HL-60 (cell line): ENCODE data around the gene TRAF7.

Experiments used
- GABPA ChIP-seq: IDR thresholded peaks from 2 replicates; pipeline ENCODE4 v1.6.1; 2012; ENCODE audit warnings: low read depth
- POLR2AphosphoS5 ChIP-seq: IDR thresholded peaks from 2 replicates; pipeline ENCODE4 v1.6.1; 2012; ENCODE audit warnings: low read depth
- TF ChIP-seq, protein P1 (sequence below): IDR thresholded peaks from one replicate; pipeline ENCODE4 v1.5.1; 2011; ENCODE audit warnings: low read length, control low read depth, inconsistent platforms; ENCODE audit not compliant: insufficient read depth
- TF ChIP-seq, protein P2 (sequence below): IDR thresholded peaks from 2 replicates; pipeline ENCODE4 v1.6.1; 2012; ENCODE audit warnings: low read depth; ENCODE audit not compliant: insufficient replicate concordance

DNA sequence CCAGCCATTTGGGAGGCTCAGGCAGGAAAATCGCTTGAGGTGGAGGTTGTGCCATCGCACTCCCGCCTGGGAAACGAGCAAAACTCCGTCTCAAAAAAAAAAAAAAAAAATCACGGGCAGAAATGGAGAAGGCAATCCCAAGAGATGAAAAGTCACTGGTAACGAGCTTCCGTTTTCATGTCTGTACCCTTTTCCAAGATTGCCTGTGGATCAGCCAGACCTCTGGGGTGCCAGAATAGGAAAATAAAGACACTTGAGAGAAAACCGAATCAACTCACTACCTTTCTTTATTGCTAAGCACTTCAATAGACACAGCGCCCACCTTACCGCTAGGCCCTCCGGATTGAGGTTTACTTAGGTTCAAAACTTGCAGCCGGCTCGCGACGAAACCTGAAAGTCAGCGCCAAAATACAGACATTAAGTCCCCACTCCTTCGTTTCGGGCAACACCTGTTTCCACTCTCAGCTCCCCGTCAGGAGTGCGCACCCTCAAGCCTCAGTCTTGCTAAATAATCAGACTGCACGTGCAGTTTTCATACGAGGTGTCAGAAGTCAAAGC, 970 bp upstream of the TRAF7 start:
- TF ChIP-seq, protein P1, sequence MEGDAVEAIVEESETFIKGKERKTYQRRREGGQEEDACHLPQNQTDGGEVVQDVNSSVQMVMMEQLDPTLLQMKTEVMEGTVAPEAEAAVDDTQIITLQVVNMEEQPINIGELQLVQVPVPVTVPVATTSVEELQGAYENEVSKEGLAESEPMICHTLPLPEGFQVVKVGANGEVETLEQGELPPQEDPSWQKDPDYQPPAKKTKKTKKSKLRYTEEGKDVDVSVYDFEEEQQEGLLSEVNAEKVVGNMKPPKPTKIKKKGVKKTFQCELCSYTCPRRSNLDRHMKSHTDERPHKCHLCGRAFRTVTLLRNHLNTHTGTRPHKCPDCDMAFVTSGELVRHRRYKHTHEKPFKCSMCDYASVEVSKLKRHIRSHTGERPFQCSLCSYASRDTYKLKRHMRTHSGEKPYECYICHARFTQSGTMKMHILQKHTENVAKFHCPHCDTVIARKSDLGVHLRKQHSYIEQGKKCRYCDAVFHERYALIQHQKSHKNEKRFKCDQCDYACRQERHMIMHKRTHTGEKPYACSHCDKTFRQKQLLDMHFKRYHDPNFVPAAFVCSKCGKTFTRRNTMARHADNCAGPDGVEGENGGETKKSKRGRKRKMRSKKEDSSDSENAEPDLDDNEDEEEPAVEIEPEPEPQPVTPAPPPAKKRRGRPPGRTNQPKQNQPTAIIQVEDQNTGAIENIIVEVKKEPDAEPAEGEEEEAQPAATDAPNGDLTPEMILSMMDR, result no peak
- no peak for TF ChIP-seq POLR2AphosphoS5
- TF ChIP-seq, protein P2, sequence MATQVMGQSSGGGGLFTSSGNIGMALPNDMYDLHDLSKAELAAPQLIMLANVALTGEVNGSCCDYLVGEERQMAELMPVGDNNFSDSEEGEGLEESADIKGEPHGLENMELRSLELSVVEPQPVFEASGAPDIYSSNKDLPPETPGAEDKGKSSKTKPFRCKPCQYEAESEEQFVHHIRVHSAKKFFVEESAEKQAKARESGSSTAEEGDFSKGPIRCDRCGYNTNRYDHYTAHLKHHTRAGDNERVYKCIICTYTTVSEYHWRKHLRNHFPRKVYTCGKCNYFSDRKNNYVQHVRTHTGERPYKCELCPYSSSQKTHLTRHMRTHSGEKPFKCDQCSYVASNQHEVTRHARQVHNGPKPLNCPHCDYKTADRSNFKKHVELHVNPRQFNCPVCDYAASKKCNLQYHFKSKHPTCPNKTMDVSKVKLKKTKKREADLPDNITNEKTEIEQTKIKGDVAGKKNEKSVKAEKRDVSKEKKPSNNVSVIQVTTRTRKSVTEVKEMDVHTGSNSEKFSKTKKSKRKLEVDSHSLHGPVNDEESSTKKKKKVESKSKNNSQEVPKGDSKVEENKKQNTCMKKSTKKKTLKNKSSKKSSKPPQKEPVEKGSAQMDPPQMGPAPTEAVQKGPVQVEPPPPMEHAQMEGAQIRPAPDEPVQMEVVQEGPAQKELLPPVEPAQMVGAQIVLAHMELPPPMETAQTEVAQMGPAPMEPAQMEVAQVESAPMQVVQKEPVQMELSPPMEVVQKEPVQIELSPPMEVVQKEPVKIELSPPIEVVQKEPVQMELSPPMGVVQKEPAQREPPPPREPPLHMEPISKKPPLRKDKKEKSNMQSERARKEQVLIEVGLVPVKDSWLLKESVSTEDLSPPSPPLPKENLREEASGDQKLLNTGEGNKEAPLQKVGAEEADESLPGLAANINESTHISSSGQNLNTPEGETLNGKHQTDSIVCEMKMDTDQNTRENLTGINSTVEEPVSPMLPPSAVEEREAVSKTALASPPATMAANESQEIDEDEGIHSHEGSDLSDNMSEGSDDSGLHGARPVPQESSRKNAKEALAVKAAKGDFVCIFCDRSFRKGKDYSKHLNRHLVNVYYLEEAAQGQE, result no peak
- no peak for TF ChIP-seq GABPA
